ENCODE measurements around the gene CPNE1. TPM values are rescaled to one million over a fixed set of nuclear protein-coding genes. Genes with fewer than 3 reads are reported as not detected.

The CPNE1 gene
- total RNA-seq, 1 experiment from 2014 or later, result 222 TPM

DNA sequence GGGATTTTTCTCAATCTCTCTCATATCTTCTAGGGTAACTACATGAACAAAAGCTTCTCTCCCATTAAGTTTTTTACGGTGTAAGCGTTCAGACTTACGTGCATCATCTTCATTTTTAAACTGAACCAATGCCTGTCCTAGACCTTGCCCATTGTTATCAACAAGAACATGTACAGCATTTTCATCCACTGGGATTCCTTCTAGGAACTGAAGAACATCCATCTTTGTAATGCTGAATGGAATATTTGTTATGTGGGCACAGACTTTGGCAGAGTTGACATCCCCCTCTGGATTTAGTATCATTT is 11.3 kb downstream of the CPNE1 start:
- Histone ChIP-seq H3K4me3 (ENCODE audit: low read length) (no peak overlapping the region), H3K4me1 (ENCODE audit: insufficient read depth, low read length) (no peaks in the 10 kb centered on the region), H3F3A (ENCODE audit: low read length, unreplicated experiment) (peaks cover 3% of the 10 kb centered on the region), H4K20me1 (ENCODE audit: low read length) (peaks cover 76% of the 10 kb centered on the region), H3K9me2 (replicated peaks; ENCODE audit: low read length) (no peaks in the 10 kb centered on the region), H3K79me2 (ENCODE audit: low read length) (peaks cover 100% of the 10 kb centered on the region), H2AFZ (ENCODE audit: low read length) (no peak overlapping the region), H3K9ac (ENCODE audit: low read length) (no peak overlapping the region), H3K4me2 (ENCODE audit: low read length) (no peak overlapping the region), H3K27ac (ENCODE audit: low read length) (no peak overlapping the region), H3K27me3 (ENCODE audit: low read length) (no peaks in the 10 kb centered on the region), H3K9me3 (ENCODE audit: low read length) (no peaks in the 10 kb centered on the region), H3K36me3 (ENCODE audit: low read depth, low read length) (peaks cover 56% of the 10 kb centered on the region)
- no peak for ATAC-seq
- ChIA-PET POLR2A (ENCODE audit: unreplicated experiment) (no interaction called here), CTCF (no interaction called here)
- BruUV-seq (replicated peaks), result no TSS peak
- DNase-seq, result no peak
- intact Hi-C loops (cut with micrococcal nuclease), result no loop called here
- TF ChIP-seq, protein P1, sequence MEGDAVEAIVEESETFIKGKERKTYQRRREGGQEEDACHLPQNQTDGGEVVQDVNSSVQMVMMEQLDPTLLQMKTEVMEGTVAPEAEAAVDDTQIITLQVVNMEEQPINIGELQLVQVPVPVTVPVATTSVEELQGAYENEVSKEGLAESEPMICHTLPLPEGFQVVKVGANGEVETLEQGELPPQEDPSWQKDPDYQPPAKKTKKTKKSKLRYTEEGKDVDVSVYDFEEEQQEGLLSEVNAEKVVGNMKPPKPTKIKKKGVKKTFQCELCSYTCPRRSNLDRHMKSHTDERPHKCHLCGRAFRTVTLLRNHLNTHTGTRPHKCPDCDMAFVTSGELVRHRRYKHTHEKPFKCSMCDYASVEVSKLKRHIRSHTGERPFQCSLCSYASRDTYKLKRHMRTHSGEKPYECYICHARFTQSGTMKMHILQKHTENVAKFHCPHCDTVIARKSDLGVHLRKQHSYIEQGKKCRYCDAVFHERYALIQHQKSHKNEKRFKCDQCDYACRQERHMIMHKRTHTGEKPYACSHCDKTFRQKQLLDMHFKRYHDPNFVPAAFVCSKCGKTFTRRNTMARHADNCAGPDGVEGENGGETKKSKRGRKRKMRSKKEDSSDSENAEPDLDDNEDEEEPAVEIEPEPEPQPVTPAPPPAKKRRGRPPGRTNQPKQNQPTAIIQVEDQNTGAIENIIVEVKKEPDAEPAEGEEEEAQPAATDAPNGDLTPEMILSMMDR (conservative IDR thresholded peaks at IDR 0.05; ENCODE audit: low read depth, low read length), result no peak
- TF ChIP-seq EZH2 (IDR thresholded peaks at IDR 0.05; ENCODE audit: low read length, unreplicated experiment) (no peak), EZH2phosphoT487 (IDR thresholded peaks at IDR 0.05; ENCODE audit: borderline replicate concordance, low read length) (no peak)

DNA sequence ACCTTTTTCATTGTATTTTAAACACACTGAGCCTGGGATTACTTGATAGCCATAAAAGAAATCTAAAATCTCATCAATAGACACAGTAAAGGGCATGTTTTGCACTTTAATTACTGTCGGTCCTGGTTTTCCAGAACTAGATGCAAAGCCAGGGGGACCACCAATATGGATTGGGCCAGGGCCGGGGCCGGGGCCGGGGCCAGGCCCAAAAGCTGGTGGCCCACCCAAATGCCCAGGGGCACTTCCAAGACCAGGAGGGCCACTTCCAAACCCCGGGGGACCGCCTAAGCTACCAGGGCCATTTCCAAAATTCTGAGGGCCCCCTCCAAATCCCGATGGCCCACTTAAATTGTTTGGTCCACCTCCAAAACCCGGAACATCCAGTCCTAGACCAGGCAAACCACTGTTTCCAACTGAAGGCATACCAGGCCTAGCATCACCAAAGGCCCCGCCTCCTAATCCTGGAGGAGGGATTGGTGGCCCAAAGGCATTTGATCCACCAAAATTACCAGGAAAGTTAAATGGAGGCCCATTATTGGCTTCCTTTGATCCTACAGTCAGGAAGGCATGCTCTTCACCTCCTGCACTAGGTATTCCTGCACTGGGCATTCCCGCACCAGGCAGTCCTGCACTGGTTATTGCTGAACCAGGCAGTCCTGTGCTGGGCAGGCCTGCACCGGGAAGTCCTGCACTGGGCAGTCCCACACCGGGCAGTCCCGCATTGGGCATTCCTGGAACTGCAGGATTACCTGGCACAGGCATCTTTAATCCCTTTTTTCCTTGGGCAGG is 11.9 kb downstream of the CPNE1 start:
- no peak for ATAC-seq
- Histone ChIP-seq H2AFZ (ENCODE audit: low read length) (no peak overlapping the region), H3K79me2 (ENCODE audit: low read length) (peaks cover 100% of the 10 kb centered on the region), H3K36me3 (ENCODE audit: low read depth, low read length) (peaks cover 56% of the 10 kb centered on the region), H3K9me3 (ENCODE audit: low read length) (no peaks in the 10 kb centered on the region), H3K4me1 (ENCODE audit: insufficient read depth, low read length) (no peaks in the 10 kb centered on the region), H3F3A (ENCODE audit: low read length, unreplicated experiment) (peaks cover 3% of the 10 kb centered on the region), H4K20me1 (ENCODE audit: low read length) (peaks cover 73% of the 10 kb centered on the region), H3K9ac (ENCODE audit: low read length) (no peak overlapping the region), H3K27me3 (ENCODE audit: low read length) (no peaks in the 10 kb centered on the region), H3K4me2 (ENCODE audit: low read length) (no peak overlapping the region), H3K4me3 (ENCODE audit: low read length) (no peak overlapping the region), H3K9me2 (replicated peaks; ENCODE audit: low read length) (no peaks in the 10 kb centered on the region), H3K27ac (ENCODE audit: low read length) (no peak overlapping the region)
- no TSS peak for BruUV-seq (replicated peaks)
- POLR2A ChIA-PET (ENCODE audit: unreplicated experiment), result no interaction called here
- intact Hi-C loops (cut with micrococcal nuclease), result no loop called here
- no peak for DNase-seq
- CTCF ChIA-PET, result no interaction called here
- TF ChIP-seq EZH2phosphoT487 (IDR thresholded peaks at IDR 0.05; ENCODE audit: borderline replicate concordance, low read length), result no peak
- no peak for TF ChIP-seq EZH2 (IDR thresholded peaks at IDR 0.05; ENCODE audit: low read length, unreplicated experiment)
- TF ChIP-seq, protein P1 (conservative IDR thresholded peaks at IDR 0.05; ENCODE audit: low read depth, low read length), result no peak

DNA sequence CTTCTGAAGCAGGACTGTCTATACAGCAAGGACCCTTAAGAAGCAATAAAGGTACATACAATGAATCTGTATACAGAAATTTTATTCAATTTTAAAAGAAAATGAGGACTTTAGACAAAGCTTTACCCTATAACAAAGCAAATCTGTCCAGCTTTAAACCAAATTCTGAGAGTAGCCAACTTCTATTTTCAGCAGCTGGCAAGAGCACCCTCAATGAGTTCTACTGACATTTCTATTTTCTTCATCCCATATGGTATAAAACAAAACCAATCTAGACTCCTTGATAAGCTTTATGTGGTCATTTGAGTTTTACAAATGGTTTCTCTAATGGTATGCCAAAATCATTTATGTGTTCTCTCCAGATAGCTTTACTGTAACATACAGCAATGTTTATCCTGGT is 12.7 kb downstream of the CPNE1 start:
- CTCF ChIA-PET, result no interaction called here
- no TSS peak for BruUV-seq (replicated peaks)
- POLR2A ChIA-PET (ENCODE audit: unreplicated experiment), result interaction anchor here (0.7 kb wide), 1 partner anchor 91 kb away, joined by 3 read pairs; no protein-coding TSS in a partner anchor
- no peaks in the 10 kb centered on the region for H3K9me3 ChIP-seq (ENCODE audit: low read length)
- H3K27ac ChIP-seq (ENCODE audit: low read length), result no peak overlapping the region
- H3K27me3 ChIP-seq (ENCODE audit: low read length), result no peaks in the 10 kb centered on the region
- DNase-seq (no peak), ATAC-seq (no peak; the same call in 1 of the 2 replicates)
- H3K79me2 ChIP-seq (ENCODE audit: low read length), result peaks cover 99% of the 10 kb centered on the region
- no peaks in the 10 kb centered on the region for H3K4me1 ChIP-seq (ENCODE audit: insufficient read depth, low read length)
- H3K4me2 ChIP-seq (ENCODE audit: low read length), result no peak overlapping the region
- intact Hi-C loops (cut with micrococcal nuclease), result no loop called here
- peaks cover 50% of the 10 kb centered on the region for H3K36me3 ChIP-seq (ENCODE audit: low read depth, low read length)
- peaks cover 66% of the 10 kb centered on the region for H4K20me1 ChIP-seq (ENCODE audit: low read length)
- no peak overlapping the region for H2AFZ ChIP-seq (ENCODE audit: low read length)
- no peaks in the 10 kb centered on the region for H3K9me2 ChIP-seq (replicated peaks; ENCODE audit: low read length)
- no peak overlapping the region for H3K4me3 ChIP-seq (ENCODE audit: low read length)
- TF ChIP-seq EZH2phosphoT487 (IDR thresholded peaks at IDR 0.05; ENCODE audit: borderline replicate concordance, low read length) (no peak), EZH2 (IDR thresholded peaks at IDR 0.05; ENCODE audit: low read length, unreplicated experiment) (no peak)
- TF ChIP-seq, protein P1 (conservative IDR thresholded peaks at IDR 0.05; ENCODE audit: low read depth, low read length), result no peak
- H3K9ac ChIP-seq (ENCODE audit: low read length), result no peak overlapping the region
- peaks cover 3% of the 10 kb centered on the region for H3F3A ChIP-seq (ENCODE audit: low read length, unreplicated experiment)
